Measurements from ENCODE around the gene ISLR.

DNA sequence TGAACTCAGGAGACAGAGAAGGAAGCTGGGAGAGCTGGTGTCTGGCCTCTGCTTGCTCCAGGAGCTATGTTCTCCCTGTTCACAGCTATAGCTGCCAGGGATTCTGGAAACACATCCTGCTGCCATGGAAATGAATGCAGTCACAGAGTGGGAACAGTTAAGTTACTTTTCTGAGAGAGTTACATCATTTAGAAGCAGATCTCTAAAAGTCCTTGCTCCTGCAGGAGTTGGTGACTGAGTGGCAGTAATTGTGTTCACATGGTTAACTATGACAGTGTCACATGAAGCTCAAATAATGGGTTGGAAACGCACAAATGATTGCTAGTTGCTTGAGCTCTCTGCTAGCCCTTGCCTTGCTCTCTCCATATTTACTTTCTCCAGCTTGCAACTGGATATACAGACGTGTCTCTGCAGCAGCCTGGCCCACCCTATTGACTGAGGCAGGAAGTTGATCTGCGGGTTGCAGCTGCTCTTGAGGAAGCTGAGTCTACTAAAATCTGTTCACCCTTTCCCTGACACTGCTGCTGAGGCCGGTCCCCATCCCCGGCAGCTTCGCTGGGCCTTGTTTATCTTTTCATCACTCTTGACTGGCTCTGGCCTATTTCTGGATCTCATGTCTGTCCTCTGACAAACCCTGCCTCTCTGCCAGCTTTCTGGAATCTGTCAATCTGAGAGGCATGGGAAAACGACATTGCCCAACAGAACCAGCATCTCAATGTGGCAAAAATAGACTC, 16.7 kb upstream of the ISLR start:
- TF ChIP-seq, protein P1, sequence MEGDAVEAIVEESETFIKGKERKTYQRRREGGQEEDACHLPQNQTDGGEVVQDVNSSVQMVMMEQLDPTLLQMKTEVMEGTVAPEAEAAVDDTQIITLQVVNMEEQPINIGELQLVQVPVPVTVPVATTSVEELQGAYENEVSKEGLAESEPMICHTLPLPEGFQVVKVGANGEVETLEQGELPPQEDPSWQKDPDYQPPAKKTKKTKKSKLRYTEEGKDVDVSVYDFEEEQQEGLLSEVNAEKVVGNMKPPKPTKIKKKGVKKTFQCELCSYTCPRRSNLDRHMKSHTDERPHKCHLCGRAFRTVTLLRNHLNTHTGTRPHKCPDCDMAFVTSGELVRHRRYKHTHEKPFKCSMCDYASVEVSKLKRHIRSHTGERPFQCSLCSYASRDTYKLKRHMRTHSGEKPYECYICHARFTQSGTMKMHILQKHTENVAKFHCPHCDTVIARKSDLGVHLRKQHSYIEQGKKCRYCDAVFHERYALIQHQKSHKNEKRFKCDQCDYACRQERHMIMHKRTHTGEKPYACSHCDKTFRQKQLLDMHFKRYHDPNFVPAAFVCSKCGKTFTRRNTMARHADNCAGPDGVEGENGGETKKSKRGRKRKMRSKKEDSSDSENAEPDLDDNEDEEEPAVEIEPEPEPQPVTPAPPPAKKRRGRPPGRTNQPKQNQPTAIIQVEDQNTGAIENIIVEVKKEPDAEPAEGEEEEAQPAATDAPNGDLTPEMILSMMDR (conservative IDR thresholded peaks at IDR 0.05; ENCODE audit: low read depth in 2 of 2) = no peak
- TF ChIP-seq EZH2 (IDR thresholded peaks at IDR 0.05; ENCODE audit: low read depth, unreplicated experiment) (no peak), POLR2AphosphoS5 (IDR thresholded peaks at IDR 0.05; ENCODE audit: low read depth) (no peak), STAT1 (IDR thresholded peaks at IDR 0.05; ENCODE audit: unreplicated experiment) (no peak), EZH2phosphoT487 (IDR thresholded peaks at IDR 0.05; ENCODE audit: unreplicated experiment) (no peak), ZNF114 (CRISPR knock-in tag; IDR thresholded peaks at IDR 0.05) (no peak), CREB1 (CRISPR knock-in tag; IDR thresholded peaks at IDR 0.05; ENCODE audit: low read depth) (no peak), JUNB (IDR thresholded peaks at IDR 0.05; ENCODE audit: unreplicated experiment) (no peak), ZNF331 (CRISPR knock-in tag; IDR thresholded peaks at IDR 0.05; ENCODE audit: low read depth) (no peak)
- TF ChIP-seq, protein P2, sequence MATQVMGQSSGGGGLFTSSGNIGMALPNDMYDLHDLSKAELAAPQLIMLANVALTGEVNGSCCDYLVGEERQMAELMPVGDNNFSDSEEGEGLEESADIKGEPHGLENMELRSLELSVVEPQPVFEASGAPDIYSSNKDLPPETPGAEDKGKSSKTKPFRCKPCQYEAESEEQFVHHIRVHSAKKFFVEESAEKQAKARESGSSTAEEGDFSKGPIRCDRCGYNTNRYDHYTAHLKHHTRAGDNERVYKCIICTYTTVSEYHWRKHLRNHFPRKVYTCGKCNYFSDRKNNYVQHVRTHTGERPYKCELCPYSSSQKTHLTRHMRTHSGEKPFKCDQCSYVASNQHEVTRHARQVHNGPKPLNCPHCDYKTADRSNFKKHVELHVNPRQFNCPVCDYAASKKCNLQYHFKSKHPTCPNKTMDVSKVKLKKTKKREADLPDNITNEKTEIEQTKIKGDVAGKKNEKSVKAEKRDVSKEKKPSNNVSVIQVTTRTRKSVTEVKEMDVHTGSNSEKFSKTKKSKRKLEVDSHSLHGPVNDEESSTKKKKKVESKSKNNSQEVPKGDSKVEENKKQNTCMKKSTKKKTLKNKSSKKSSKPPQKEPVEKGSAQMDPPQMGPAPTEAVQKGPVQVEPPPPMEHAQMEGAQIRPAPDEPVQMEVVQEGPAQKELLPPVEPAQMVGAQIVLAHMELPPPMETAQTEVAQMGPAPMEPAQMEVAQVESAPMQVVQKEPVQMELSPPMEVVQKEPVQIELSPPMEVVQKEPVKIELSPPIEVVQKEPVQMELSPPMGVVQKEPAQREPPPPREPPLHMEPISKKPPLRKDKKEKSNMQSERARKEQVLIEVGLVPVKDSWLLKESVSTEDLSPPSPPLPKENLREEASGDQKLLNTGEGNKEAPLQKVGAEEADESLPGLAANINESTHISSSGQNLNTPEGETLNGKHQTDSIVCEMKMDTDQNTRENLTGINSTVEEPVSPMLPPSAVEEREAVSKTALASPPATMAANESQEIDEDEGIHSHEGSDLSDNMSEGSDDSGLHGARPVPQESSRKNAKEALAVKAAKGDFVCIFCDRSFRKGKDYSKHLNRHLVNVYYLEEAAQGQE (IDR thresholded peaks at IDR 0.05; ENCODE audit: unreplicated experiment) = no peak
- TF ChIP-seq, protein P3, sequence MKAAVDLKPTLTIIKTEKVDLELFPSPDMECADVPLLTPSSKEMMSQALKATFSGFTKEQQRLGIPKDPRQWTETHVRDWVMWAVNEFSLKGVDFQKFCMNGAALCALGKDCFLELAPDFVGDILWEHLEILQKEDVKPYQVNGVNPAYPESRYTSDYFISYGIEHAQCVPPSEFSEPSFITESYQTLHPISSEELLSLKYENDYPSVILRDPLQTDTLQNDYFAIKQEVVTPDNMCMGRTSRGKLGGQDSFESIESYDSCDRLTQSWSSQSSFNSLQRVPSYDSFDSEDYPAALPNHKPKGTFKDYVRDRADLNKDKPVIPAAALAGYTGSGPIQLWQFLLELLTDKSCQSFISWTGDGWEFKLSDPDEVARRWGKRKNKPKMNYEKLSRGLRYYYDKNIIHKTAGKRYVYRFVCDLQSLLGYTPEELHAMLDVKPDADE (IDR thresholded peaks at IDR 0.05) = no peak
- TF ChIP-seq, protein P4, sequence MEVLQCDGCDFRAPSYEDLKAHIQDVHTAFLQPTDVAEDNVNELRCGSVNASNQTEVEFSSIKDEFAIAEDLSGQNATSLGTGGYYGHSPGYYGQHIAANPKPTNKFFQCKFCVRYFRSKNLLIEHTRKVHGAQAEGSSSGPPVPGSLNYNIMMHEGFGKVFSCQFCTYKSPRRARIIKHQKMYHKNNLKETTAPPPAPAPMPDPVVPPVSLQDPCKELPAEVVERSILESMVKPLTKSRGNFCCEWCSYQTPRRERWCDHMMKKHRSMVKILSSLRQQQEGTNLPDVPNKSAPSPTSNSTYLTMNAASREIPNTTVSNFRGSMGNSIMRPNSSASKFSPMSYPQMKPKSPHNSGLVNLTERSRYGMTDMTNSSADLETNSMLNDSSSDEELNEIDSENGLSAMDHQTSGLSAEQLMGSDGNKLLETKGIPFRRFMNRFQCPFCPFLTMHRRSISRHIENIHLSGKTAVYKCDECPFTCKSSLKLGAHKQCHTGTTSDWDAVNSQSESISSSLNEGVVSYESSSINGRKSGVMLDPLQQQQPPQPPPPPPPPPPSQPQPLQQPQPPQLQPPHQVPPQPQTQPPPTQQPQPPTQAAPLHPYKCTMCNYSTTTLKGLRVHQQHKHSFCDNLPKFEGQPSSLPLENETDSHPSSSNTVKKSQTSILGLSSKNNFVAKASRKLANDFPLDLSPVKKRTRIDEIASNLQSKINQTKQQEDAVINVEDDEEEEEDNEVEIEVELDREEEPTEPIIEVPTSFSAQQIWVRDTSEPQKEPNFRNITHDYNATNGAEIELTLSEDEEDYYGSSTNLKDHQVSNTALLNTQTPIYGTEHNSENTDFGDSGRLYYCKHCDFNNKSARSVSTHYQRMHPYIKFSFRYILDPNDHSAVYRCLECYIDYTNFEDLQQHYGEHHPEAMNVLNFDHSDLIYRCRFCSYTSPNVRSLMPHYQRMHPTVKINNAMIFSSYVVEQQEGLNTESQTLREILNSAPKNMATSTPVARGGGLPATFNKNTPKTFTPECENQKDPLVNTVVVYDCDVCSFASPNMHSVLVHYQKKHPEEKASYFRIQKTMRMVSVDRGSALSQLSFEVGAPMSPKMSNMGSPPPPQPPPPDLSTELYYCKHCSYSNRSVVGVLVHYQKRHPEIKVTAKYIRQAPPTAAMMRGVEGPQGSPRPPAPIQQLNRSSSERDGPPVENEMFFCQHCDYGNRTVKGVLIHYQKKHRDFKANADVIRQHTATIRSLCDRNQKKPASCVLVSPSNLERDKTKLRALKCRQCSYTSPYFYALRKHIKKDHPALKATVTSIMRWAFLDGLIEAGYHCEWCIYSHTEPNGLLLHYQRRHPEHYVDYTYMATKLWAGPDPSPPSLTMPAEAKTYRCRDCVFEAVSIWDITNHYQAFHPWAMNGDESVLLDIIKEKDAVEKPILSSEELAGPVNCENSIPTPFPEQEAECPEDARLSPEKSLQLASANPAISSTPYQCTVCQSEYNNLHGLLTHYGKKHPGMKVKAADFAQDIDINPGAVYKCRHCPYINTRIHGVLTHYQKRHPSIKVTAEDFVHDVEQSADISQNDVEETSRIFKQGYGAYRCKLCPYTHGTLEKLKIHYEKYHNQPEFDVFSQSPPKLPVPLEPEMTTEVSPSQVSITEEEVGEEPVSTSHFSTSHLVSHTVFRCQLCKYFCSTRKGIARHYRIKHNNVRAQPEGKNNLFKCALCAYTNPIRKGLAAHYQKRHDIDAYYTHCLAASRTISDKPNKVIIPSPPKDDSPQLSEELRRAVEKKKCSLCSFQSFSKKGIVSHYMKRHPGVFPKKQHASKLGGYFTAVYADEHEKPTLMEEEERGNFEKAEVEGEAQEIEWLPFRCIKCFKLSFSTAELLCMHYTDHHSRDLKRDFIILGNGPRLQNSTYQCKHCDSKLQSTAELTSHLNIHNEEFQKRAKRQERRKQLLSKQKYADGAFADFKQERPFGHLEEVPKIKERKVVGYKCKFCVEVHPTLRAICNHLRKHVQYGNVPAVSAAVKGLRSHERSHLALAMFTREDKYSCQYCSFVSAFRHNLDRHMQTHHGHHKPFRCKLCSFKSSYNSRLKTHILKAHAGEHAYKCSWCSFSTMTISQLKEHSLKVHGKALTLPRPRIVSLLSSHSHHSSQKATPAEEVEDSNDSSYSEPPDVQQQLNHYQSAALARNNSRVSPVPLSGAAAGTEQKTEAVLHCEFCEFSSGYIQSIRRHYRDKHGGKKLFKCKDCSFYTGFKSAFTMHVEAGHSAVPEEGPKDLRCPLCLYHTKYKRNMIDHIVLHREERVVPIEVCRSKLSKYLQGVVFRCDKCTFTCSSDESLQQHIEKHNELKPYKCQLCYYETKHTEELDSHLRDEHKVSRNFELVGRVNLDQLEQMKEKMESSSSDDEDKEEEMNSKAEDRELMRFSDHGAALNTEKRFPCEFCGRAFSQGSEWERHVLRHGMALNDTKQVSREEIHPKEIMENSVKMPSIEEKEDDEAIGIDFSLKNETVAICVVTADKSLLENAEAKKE (CRISPR knock-in tag; IDR thresholded peaks at IDR 0.05) = no peak

All from GM23338 (cell line).